Measurements from ENCODE around the gene UTP20.

The UTP20 gene

GRCh38 chr12:101322480-101322879, 42.6 kb downstream of the UTP20 start:
- H3K4me3 ChIP-seq (ENCODE audit: low read length) = no peak overlapping the region
- no peaks in the 10 kb centered on the region for H3K79me2 ChIP-seq (ENCODE audit: control insufficient read depth, low read length)
- H3F3A ChIP-seq (ENCODE audit: control insufficient read depth, insufficient read depth) = no peaks in the 10 kb centered on the region
- no peaks in the 10 kb centered on the region for H3K27me3 ChIP-seq (ENCODE audit: control insufficient read depth, low read length)
- H3K4me1 ChIP-seq (ENCODE audit: control insufficient read depth, low read length) = no peaks in the 10 kb centered on the region
- no peak overlapping the region for H3K4me2 ChIP-seq (ENCODE audit: low read length)
- H3K27ac ChIP-seq (ENCODE audit: low read depth, low read length) = no peak overlapping the region
- H3K9me3 ChIP-seq (ENCODE audit: control insufficient read depth, insufficient read depth, low read length) = no peaks in the 10 kb centered on the region
- no peak for TF ChIP-seq EZH2phosphoT487 (IDR thresholded peaks at IDR 0.05; ENCODE audit: borderline replicate concordance, low read length)
- TF ChIP-seq CTCF (IDR thresholded peaks at IDR 0.05; ENCODE audit: low read depth, low read length, poor library complexity, severe bottlenecking) = no peak
- H3K9me2 ChIP-seq (replicated peaks; ENCODE audit: control insufficient read depth, low read length) = no peaks in the 10 kb centered on the region
- H3K36me3 ChIP-seq (ENCODE audit: control insufficient read depth, low read length) = peaks cover 81% of the 10 kb centered on the region
- H4K20me1 ChIP-seq (ENCODE audit: control insufficient read depth, insufficient read depth, low read depth, low read length) = no peaks in the 10 kb centered on the region

GRCh38 chr12:101323255-101323654, 43.4 kb downstream of the UTP20 start:
- H3K9me2 ChIP-seq (replicated peaks; ENCODE audit: control insufficient read depth, low read length) = no peaks in the 10 kb centered on the region
- TF ChIP-seq EZH2phosphoT487 (IDR thresholded peaks at IDR 0.05; ENCODE audit: borderline replicate concordance, low read length) (no peak), CTCF (IDR thresholded peaks at IDR 0.05; ENCODE audit: low read depth, low read length, poor library complexity, severe bottlenecking) (no peak)
- no peaks in the 10 kb centered on the region for H3K4me1 ChIP-seq (ENCODE audit: control insufficient read depth, low read length)
- no peaks in the 10 kb centered on the region for H4K20me1 ChIP-seq (ENCODE audit: control insufficient read depth, insufficient read depth, low read depth, low read length)
- peaks cover 81% of the 10 kb centered on the region for H3K36me3 ChIP-seq (ENCODE audit: control insufficient read depth, low read length)
- H3K27ac ChIP-seq (ENCODE audit: low read depth, low read length) = no peak overlapping the region
- no peaks in the 10 kb centered on the region for H3K9me3 ChIP-seq (ENCODE audit: control insufficient read depth, insufficient read depth, low read length)
- H3K27me3 ChIP-seq (ENCODE audit: control insufficient read depth, low read length) = no peaks in the 10 kb centered on the region
- no peak overlapping the region for H3K4me2 ChIP-seq (ENCODE audit: low read length)
- H3K79me2 ChIP-seq (ENCODE audit: control insufficient read depth, low read length) = no peaks in the 10 kb centered on the region
- H3F3A ChIP-seq (ENCODE audit: control insufficient read depth, insufficient read depth) = no peaks in the 10 kb centered on the region
- H3K4me3 ChIP-seq (ENCODE audit: low read length) = no peak overlapping the region

- Histone ChIP-seq H4K20me1 (ENCODE audit: control insufficient read depth, insufficient read depth, low read depth, low read length) (no peaks in the 10 kb centered on the region), H3K27ac (ENCODE audit: low read depth, low read length) (no peak overlapping the region), H3K9me2 (replicated peaks; ENCODE audit: control insufficient read depth, low read length) (no peaks in the 10 kb centered on the region), H3K9me3 (ENCODE audit: control insufficient read depth, insufficient read depth, low read length) (no peaks in the 10 kb centered on the region), H3K4me3 (ENCODE audit: low read length) (no peak overlapping the region), H3K36me3 (ENCODE audit: control insufficient read depth, low read length) (peaks cover 82% of the 10 kb centered on the region), H3K4me1 (ENCODE audit: control insufficient read depth, low read length) (no peaks in the 10 kb centered on the region), H3K4me2 (ENCODE audit: low read length) (no peak overlapping the region), H3K27me3 (ENCODE audit: control insufficient read depth, low read length) (no peaks in the 10 kb centered on the region), H3F3A (ENCODE audit: control insufficient read depth, insufficient read depth) (no peaks in the 10 kb centered on the region), H3K79me2 (ENCODE audit: control insufficient read depth, low read length) (no peaks in the 10 kb centered on the region)
- TF ChIP-seq EZH2phosphoT487 (IDR thresholded peaks at IDR 0.05; ENCODE audit: borderline replicate concordance, low read length) (no peak), CTCF (IDR thresholded peaks at IDR 0.05; ENCODE audit: low read depth, low read length, poor library complexity, severe bottlenecking) (no peak)
Observed at GRCh38 chr12:101325590-101325989, 45.7 kb downstream of the UTP20 start.

GRCh38 chr12:101327051-101327450, 47.1 kb downstream of the UTP20 start:
- H3K36me3 ChIP-seq (ENCODE audit: control insufficient read depth, low read length) = peaks cover 79% of the 10 kb centered on the region
- TF ChIP-seq CTCF (IDR thresholded peaks at IDR 0.05; ENCODE audit: low read depth, low read length, poor library complexity, severe bottlenecking) (no peak), EZH2phosphoT487 (IDR thresholded peaks at IDR 0.05; ENCODE audit: borderline replicate concordance, low read length) (no peak)

More at GRCh38 chr12:101327051-101327450, 47.1 kb downstream of the UTP20 start:
- Histone ChIP-seq H3F3A (ENCODE audit: control insufficient read depth, insufficient read depth) (no peaks in the 10 kb centered on the region), H3K4me2 (ENCODE audit: low read length) (no peak overlapping the region), H4K20me1 (ENCODE audit: control insufficient read depth, insufficient read depth, low read depth, low read length) (no peaks in the 10 kb centered on the region), H3K4me1 (ENCODE audit: control insufficient read depth, low read length) (no peaks in the 10 kb centered on the region), H3K27me3 (ENCODE audit: control insufficient read depth, low read length) (no peaks in the 10 kb centered on the region), H3K79me2 (ENCODE audit: control insufficient read depth, low read length) (no peaks in the 10 kb centered on the region), H3K27ac (ENCODE audit: low read depth, low read length) (no peak overlapping the region), H3K9me2 (replicated peaks; ENCODE audit: control insufficient read depth, low read length) (no peaks in the 10 kb centered on the region), H3K4me3 (ENCODE audit: low read length) (no peak overlapping the region), H3K9me3 (ENCODE audit: control insufficient read depth, insufficient read depth, low read length) (no peaks in the 10 kb centered on the region)

All from DOHH2 (cell line).